DLD1 (cell line): ENCODE measurements around the gene PRKG1.

ENCODE experiments used
- in situ Hi-C: cut with HindIII; loops from 2 replicates; pipeline ENCODE4 v1.10.0; 2017; ENCODE audit warnings: low sequenced_read_pairs

Gene PRKG1

GRCh38 chr10:51843966-51844365 is 769.7 kb downstream of the PRKG1 start:
- in situ Hi-C loops = no loop called here

GRCh38 chr10:51846856-51847506 is 772.7 kb downstream of the PRKG1 start:
- in situ Hi-C loops = no loop called here

- in situ Hi-C loops = no loop called here
Observed at GRCh38 chr10:51852297-51852696, 778.0 kb downstream of the PRKG1 start.

- in situ Hi-C loops = no loop called here
Observed at GRCh38 chr10:51857305-51857704, 783.0 kb downstream of the PRKG1 start.

- in situ Hi-C loops = no loop called here
Observed at GRCh38 chr10:51860257-51860656, 786.0 kb downstream of the PRKG1 start.

GRCh38 chr10:51861051-51861450 is 786.8 kb downstream of the PRKG1 start:
- in situ Hi-C loops = no loop called here

GRCh38 chr10:51861731-51862130 is 787.4 kb downstream of the PRKG1 start:
- in situ Hi-C loops = no loop called here

GRCh38 chr10:51862149-51862548 is 787.9 kb downstream of the PRKG1 start:
- in situ Hi-C loops = no loop called here

- in situ Hi-C loops = no loop called here
Observed at GRCh38 chr10:51867956-51868355, 793.7 kb downstream of the PRKG1 start.

GRCh38 chr10:51874131-51874530 is 799.8 kb downstream of the PRKG1 start:
- in situ Hi-C loops = no loop called here

- in situ Hi-C loops = no loop called here
Observed at GRCh38 chr10:51875610-51876009, 801.3 kb downstream of the PRKG1 start.

GRCh38 chr10:51876503-51876902 is 802.2 kb downstream of the PRKG1 start:
- in situ Hi-C loops = no loop called here

- in situ Hi-C loops = no loop called here
Observed at GRCh38 chr10:51876979-51877378, 802.7 kb downstream of the PRKG1 start.

GRCh38 chr10:51877636-51878035 is 803.3 kb downstream of the PRKG1 start:
- in situ Hi-C loops = no loop called here

GRCh38 chr10:51878695-51879094 is 804.4 kb downstream of the PRKG1 start:
- in situ Hi-C loops = no loop called here

- in situ Hi-C loops = no loop called here
Observed at GRCh38 chr10:51879238-51879637, 805.0 kb downstream of the PRKG1 start.

GRCh38 chr10:51881213-51881612 is 806.9 kb downstream of the PRKG1 start:
- in situ Hi-C loops = no loop called here

GRCh38 chr10:51886438-51887068 is 812.3 kb downstream of the PRKG1 start:
- in situ Hi-C loops = no loop called here

- in situ Hi-C loops = no loop called here
Observed at GRCh38 chr10:51888263-51888662, 814.0 kb downstream of the PRKG1 start.

- in situ Hi-C loops = no loop called here
Observed at GRCh38 chr10:51892313-51892712, 818.0 kb downstream of the PRKG1 start.

GRCh38 chr10:51892965-51893658 is 818.8 kb downstream of the PRKG1 start:
- in situ Hi-C loops = no loop called here
